Progenitor cell of endocrine pancreas (in vitro differentiated cells): ENCODE results near the gene NPAP1. TPM values are rescaled to one million over a fixed set of nuclear protein-coding genes. Genes with fewer than 3 reads are reported as not detected.

ENCODE experiments used
- DNase-seq: peaks from one replicate; pipeline ENCODE4 v3.0.0; 2021; ENCODE audit warnings: low spot score; ENCODE audit not compliant: unreplicated experiment
- H3K27ac Mint-ChIP-seq: 2 replicates; pipeline ENCODE4 v1.8.0; 2021; ENCODE audit warnings: mild to moderate bottlenecking, moderate library complexity, mixed read lengths
- H3K27me3 Mint-ChIP-seq: 2 replicates; pipeline ENCODE4 v1.8.0; 2021; ENCODE audit warnings: mixed read lengths
- H3K36me3 Mint-ChIP-seq: 2 replicates; pipeline ENCODE4 v1.8.0; 2022; ENCODE audit warnings: mixed read lengths; ENCODE audit not compliant: insufficient read depth
- H3K4me1 Mint-ChIP-seq: 2 replicates; pipeline ENCODE4 v1.8.0; 2021; ENCODE audit warnings: low read depth, mixed read lengths
- H3K4me3 Mint-ChIP-seq: 2 replicates; pipeline ENCODE4 v1.8.0; 2021; ENCODE audit warnings: low read depth, mild to moderate bottlenecking, moderate library complexity, mixed read lengths
- H3K9me3 Mint-ChIP-seq: 2 replicates; pipeline ENCODE4 v1.8.0; 2021; ENCODE audit warnings: low read depth, mixed read lengths
- CTCF ChIP-seq: fragments of 200-600 bp; sonication (generic); IDR thresholded peaks from one replicate; pipeline ENCODE4 v1.5.0; 2021; ENCODE audit warnings: antibody characterized with exemption, mild to moderate bottlenecking; ENCODE audit not compliant: unreplicated experiment
- total RNA-seq: library from RNA; stranded (reverse); gene quantifications from 2 replicates; pipeline ENCODE4 v1.2.1, GENCODE V29; 2021

Gene NPAP1
- total RNA-seq, 1 donor from 2014 or later = 0.65 TPM

GRCh38 chr15:24683736-24684135 is 8.2 kb downstream of the NPAP1 start:
- H3K9me3 Mint-ChIP-seq = peaks cover 22% of the 10 kb centered on the region
- no peaks in the 10 kb centered on the region for H3K27me3 Mint-ChIP-seq
- no peak for DNase-seq
- TF ChIP-seq CTCF = no peak
- H3K27ac Mint-ChIP-seq = no peak overlapping the region
- no peak overlapping the region for H3K4me3 Mint-ChIP-seq
- no peaks in the 10 kb centered on the region for H3K36me3 Mint-ChIP-seq
- peaks cover 6% of the 10 kb centered on the region for H3K4me1 Mint-ChIP-seq

- H3K36me3 Mint-ChIP-seq = no peaks in the 10 kb centered on the region
- peaks cover 6% of the 10 kb centered on the region for H3K4me1 Mint-ChIP-seq
- H3K27me3 Mint-ChIP-seq = no peaks in the 10 kb centered on the region
- no peak overlapping the region for H3K27ac Mint-ChIP-seq
- TF ChIP-seq CTCF = no peak
- H3K9me3 Mint-ChIP-seq = peaks cover 22% of the 10 kb centered on the region
- DNase-seq = no peak
- no peak overlapping the region for H3K4me3 Mint-ChIP-seq
Observed at GRCh38 chr15:24684313-24684712, 8.7 kb downstream of the NPAP1 start.

- Mint-ChIP-seq H3K9me3 (peaks cover 12% of the 10 kb centered on the region), H3K4me3 (no peak overlapping the region), H3K36me3 (no peaks in the 10 kb centered on the region), H3K27ac (no peak overlapping the region), H3K27me3 (no peaks in the 10 kb centered on the region), H3K4me1 (no peaks in the 10 kb centered on the region)
- TF ChIP-seq CTCF = no peak
- DNase-seq = no peak
Observed at GRCh38 chr15:24696201-24696600, 20.6 kb downstream of the NPAP1 start.

GRCh38 chr15:24696842-24697241 is 21.3 kb downstream of the NPAP1 start:
- no peak for TF ChIP-seq CTCF
- Mint-ChIP-seq H3K4me3 (no peak overlapping the region), H3K4me1 (no peaks in the 10 kb centered on the region), H3K36me3 (no peaks in the 10 kb centered on the region), H3K9me3 (peaks cover 12% of the 10 kb centered on the region), H3K27me3 (no peaks in the 10 kb centered on the region), H3K27ac (no peak overlapping the region)
- no peak for DNase-seq

GRCh38 chr15:24718289-24719082 is 42.9 kb downstream of the NPAP1 start:
- no peak for DNase-seq
- H3K27ac Mint-ChIP-seq = no peak overlapping the region
- no peak overlapping the region for H3K4me3 Mint-ChIP-seq
- TF ChIP-seq CTCF = no peak
- peaks cover 1% of the 10 kb centered on the region for H3K36me3 Mint-ChIP-seq
- no peaks in the 10 kb centered on the region for H3K27me3 Mint-ChIP-seq
- H3K4me1 Mint-ChIP-seq = no peaks in the 10 kb centered on the region
- peaks cover 30% of the 10 kb centered on the region for H3K9me3 Mint-ChIP-seq
